Skeletal muscle satellite cell (primary cell): ENCODE measurements around the gene GNL2. TPM values are rescaled to one million over a fixed set of nuclear protein-coding genes. Genes with fewer than 3 reads are reported as not detected.
"Not testable (repeated sequence)": the region's sequence is repeated elsewhere in the genome, so short reads cannot be mapped to it uniquely, and the experiment has no call there.

Experiments
- H3K27me3 ChIP-seq: 2 replicates; pipeline ENCODE4 v1.7.0; 2013; ENCODE audit warnings: low read length; ENCODE audit not compliant: control insufficient read depth, insufficient read depth
- H3K36me3 ChIP-seq: 2 replicates; pipeline ENCODE4 v1.7.0; 2013; ENCODE audit warnings: mild to moderate bottlenecking, control low read depth, low read length; ENCODE audit not compliant: insufficient read depth
- H3K4me1 ChIP-seq: 2 replicates; pipeline ENCODE4 v1.7.0; 2013; ENCODE audit warnings: low read length; ENCODE audit not compliant: control insufficient read depth, insufficient read depth
- H3K4me2 ChIP-seq: 2 replicates; pipeline ENCODE4 v1.7.0; 2013; ENCODE audit warnings: mild to moderate bottlenecking, low read length
- H3K4me3 ChIP-seq: 2 replicates; pipeline ENCODE4 v1.7.0; 2013; ENCODE audit warnings: low read length
- H3K9ac ChIP-seq: 2 replicates; pipeline ENCODE4 v1.7.0; 2013; ENCODE audit warnings: mild to moderate bottlenecking, low read depth, low read length, moderate library complexity
- H3K9me3 ChIP-seq: replicated peaks from 2 replicates; pipeline ENCODE4 v1.7.0; 2013; ENCODE audit warnings: mild to moderate bottlenecking, control low read depth, low read length
- small RNA-seq: library from RNA; depleted of rRNA; stranded (forward); fragments of <200 nt; gene quantifications from one replicate; pipeline ENCODE3, GENCODE V24; 2012

Gene GNL2

DNA sequence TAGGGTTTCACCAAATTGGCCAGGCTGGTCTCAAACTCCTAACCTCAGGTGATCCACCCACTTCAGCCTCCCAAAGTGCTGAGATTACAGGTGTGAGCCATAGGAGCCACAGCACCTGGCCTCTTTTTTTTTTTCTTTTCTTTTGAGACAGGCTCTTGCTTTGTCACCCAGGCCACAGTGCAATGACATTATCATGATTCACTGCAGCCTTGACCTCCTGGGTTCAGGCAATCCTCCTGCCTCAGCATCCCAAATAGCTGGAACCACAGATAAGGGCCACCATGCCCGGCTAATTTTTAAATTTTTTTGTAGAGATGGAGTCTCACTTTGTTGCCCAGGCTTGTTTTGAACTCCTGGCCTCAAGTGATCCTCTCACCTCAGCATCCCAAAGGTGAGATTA is 65.8 kb downstream of the GNL2 start:
- H3K9ac ChIP-seq, H3K4me3 ChIP-seq, H3K27me3 ChIP-seq, H3K4me2 ChIP-seq, H3K9me3 ChIP-seq, H3K36me3 ChIP-seq: not testable (repeated sequence)
- H3K4me1 ChIP-seq: peaks cover 16% of the 10 kb centered on the region

DNA sequence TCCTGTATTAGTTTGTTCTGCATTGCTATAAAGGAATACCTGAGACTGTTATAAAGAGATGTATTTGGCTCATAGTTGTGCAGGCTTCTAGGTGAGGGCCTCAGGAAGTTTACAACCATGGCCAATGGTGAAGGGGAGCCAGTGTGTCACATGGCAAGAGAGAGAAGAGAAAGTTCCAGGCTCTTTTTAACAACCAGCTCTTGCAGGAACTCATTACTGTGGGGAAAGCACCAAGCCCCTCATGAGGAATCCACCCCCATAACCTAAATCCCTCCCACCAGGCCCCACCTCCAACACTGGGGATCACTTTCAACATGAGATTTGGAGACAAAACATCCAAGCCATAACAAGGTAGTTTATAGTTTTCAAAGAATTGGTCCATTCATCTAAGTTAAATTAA is 76.1 kb downstream of the GNL2 start:
- Histone ChIP-seq H3K4me1 (peaks cover 8% of the 10 kb centered on the region), H3K9me3 (no peaks in the 10 kb centered on the region), H3K36me3 (no peaks in the 10 kb centered on the region), H3K9ac (no peak overlapping the region), H3K4me2 (no peak overlapping the region), H3K4me3 (no peak overlapping the region), H3K27me3 (no peaks in the 10 kb centered on the region)

DNA sequence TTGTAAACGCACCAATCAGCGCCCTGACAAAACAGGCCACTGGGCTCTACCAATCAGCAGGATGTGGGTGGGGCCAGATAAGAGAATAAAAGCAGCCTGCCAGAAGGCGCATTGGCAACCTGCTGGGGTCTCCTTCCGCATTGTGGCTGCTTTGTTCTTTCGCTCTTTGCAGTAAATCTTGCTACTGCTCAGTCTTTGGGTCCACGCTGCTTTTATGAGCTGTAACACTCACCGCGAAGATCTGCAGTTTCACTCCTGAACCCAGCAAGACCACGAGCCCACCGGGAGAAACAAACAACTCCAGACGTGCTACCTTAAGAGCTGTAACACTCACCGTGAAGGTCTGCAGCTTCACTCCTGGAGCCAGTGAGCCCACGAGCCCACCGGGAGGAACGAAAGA is 76.8 kb downstream of the GNL2 start:
- H3K9ac ChIP-seq, H3K9me3 ChIP-seq, H3K4me3 ChIP-seq, H3K27me3 ChIP-seq, H3K4me1 ChIP-seq, H3K36me3 ChIP-seq: not testable (repeated sequence)
- H3K4me2 ChIP-seq: peak overlapping the region; percentile 56

DNA sequence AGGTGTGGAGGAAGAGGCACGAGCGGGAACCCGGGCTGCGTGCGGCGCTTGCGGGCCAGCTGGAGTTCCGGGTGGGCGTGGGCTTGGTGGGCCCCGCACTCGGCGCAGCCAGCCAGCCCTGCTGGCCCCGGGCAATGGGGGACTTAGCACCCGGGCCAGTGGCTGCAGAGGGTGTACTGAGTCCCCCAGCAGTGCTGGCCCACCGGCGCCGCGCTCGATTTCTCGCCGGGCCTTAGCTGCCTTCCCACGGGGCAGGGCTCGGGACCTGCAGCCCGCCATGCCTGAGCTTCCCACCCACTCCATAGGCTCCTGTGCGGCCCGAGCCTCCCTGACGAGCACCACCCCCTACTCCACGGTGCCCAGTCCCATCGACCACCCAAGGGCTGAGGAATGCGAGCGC is 77.5 kb downstream of the GNL2 start:
- H3K4me3 ChIP-seq, H3K9ac ChIP-seq, H3K36me3 ChIP-seq, H3K27me3 ChIP-seq, H3K4me2 ChIP-seq, H3K9me3 ChIP-seq: not testable (repeated sequence)
- peaks cover 12% of the 10 kb centered on the region for H3K4me1 ChIP-seq

DNA sequence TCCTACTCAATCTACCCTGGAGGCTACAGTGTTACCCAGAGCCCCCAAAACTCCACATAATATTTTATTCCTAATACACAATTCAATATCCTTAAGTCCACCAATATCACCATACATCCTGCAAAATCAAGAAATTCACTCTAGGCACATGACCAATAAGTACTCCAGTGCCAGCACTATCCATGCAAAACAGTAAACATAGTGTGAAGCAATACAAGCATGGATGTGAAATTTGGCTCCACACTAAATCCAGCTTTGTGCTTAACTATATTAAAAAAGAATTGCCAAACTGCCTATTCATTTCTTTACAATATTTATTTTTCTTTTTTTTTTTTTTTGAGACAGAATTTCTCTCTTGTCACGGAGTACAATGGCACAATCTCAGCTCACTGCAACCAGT is 78.2 kb downstream of the GNL2 start:
- no peak overlapping the region for H3K9ac ChIP-seq
- no peak overlapping the region for H3K4me2 ChIP-seq

More for the DNA sequence above, 78.2 kb downstream of the GNL2 start:
- Histone ChIP-seq H3K36me3 (peaks cover 3% of the 10 kb centered on the region), H3K9me3 (no peaks in the 10 kb centered on the region), H3K4me1 (peaks cover 15% of the 10 kb centered on the region), H3K27me3 (no peaks in the 10 kb centered on the region), H3K4me3 (no peak overlapping the region)

Small RNA genes within 50 kb of the gene (small RNA-seq; reads per million reads assigned to genes)
- gene AL034379.1: not detected
